Lung (tissue), 12 donors: ENCODE measurements around the gene B3GAT3. TPM values are rescaled to one million over a fixed set of nuclear protein-coding genes. Genes with fewer than 3 reads are reported as not detected.
"Not testable (repeated sequence)": the region's sequence is repeated elsewhere in the genome, so short reads cannot be mapped to it uniquely, and the experiment has no call there.

Experiments
- ATAC-seq: fragments of 200-7000 bp; cut with Tn5 transposase; one replicate; pipeline ENCODE4 v1.9.1; 2020; ENCODE audit warnings: moderate number of reproducible peaks; ENCODE audit not compliant: insufficient read depth, low FRiP score
- DNase-seq, 3 donors: peaks; one replicate each; pipeline ENCODE4 v3.0.0-alpha.2; 2013 to 2017
- H3K27ac ChIP-seq, 2 donors: one replicate each; pipeline ENCODE4 v1.5.1; 2013; ENCODE audit warnings: mild to moderate bottlenecking in 2 of 2, moderate library complexity in 2 of 2, control low read depth in 1 of 2, inconsistent platforms in 1 of 2, low read depth in 1 of 2, low read length in 1 of 2
- H3K27me3 ChIP-seq, 3 donors: one replicate each; pipeline ENCODE4 v1.5.1; 2013; ENCODE audit warnings: low read length in 2 of 3; ENCODE audit not compliant: control insufficient read depth in 3 of 3, insufficient read depth in 3 of 3
- H3K36me3 ChIP-seq, 4 donors: one replicate each; pipeline ENCODE4 v1.5.1; 2013; ENCODE audit warnings: low read length in 4 of 4, mild to moderate bottlenecking in 1 of 4, moderate library complexity in 1 of 4; ENCODE audit not compliant: control insufficient read depth in 4 of 4, insufficient read depth in 4 of 4
- H3K4me1 ChIP-seq, 5 donors: one replicate each; pipeline ENCODE4 v1.5.1; 2013; ENCODE audit warnings: low read length in 5 of 5, mild to moderate bottlenecking in 2 of 5, moderate library complexity in 1 of 5; ENCODE audit not compliant: control insufficient read depth in 5 of 5, insufficient read depth in 5 of 5
- H3K4me3 ChIP-seq: one replicate; pipeline ENCODE4 v1.5.1; 2013; ENCODE audit warnings: mild to moderate bottlenecking, control low read depth, moderate library complexity
- H3K9ac ChIP-seq, 2 donors: one replicate each; pipeline ENCODE4 v1.5.1; 2013; ENCODE audit warnings: low read length in 2 of 2, control low read depth in 1 of 2; ENCODE audit not compliant: insufficient read depth in 1 of 2
- H3K9me3 ChIP-seq, 4 donors: one replicate each; pipeline ENCODE4 v1.5.1; 2013; ENCODE audit warnings: low read length in 3 of 4, mild to moderate bottlenecking in 1 of 4, moderate library complexity in 1 of 4; ENCODE audit not compliant: control insufficient read depth in 4 of 4, insufficient read depth in 3 of 4
- WGBS, 2 donors: extraction: QIAGEN DNeasy Blood & Tissue Kit; methylation state at CpG; one replicate each; pipeline ENCODE4 v1.1.7; 2013; 5-methylcytosine and 5-hydroxymethylcytosine counted together
- polyA plus RNA-seq, 2 donors: library from polyadenylated mRNA; stranded (reverse); fragments of 200-250 nt; gene quantifications; one replicate each; pipeline ENCODE4 v1.2.1, GENCODE V29; 2013
- total RNA-seq, 2 donors: library from RNA; depleted of rRNA in 1 of 2; stranded (reverse); fragments of >200 nt in 1 of 2; gene quantifications; one replicate each; pipeline ENCODE4 v1.2.1, GENCODE V29; 2014 to 2021
- TF ChIP-seq, protein P1 (sequence below): IDR thresholded peaks from 2 replicates; pipeline ENCODE4 v1.5.1; 2012; ENCODE audit warnings: mild to moderate bottlenecking; ENCODE audit errors: control extremely low read depth, extremely low read depth
- donor health status: control.
- donor health status: control.
- donor health status: Bipolar disorder and iron deficiency.
- donor health status: healthy.
- donor health status: DM: yes; HTN: yes; CAD: no.

B3GAT3 gene
- total and polyA plus RNA-seq, 4 donors = 14.6 to 58.0 (median 49.5) TPM

DNA sequence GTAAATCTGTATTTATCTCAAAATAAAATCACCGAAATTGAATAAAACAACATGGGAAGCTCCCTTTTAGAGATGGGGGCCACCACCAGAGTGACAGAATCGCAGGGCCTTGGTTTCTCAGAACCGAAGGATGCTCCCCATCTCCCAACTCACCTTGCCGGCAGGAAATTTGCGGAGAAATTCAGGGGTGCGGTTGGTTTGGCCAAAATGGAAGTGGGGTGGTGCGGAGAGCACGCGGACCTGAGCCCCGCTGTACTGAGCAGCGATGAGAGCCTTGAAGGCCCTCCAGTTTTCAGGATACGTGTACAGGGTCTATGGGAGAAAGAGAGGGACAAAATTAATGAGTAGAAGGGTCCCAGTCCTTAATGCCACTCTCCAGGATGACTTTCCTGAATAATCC lies 49.4 kb downstream of the B3GAT3 start:
- TF ChIP-seq, protein P1, sequence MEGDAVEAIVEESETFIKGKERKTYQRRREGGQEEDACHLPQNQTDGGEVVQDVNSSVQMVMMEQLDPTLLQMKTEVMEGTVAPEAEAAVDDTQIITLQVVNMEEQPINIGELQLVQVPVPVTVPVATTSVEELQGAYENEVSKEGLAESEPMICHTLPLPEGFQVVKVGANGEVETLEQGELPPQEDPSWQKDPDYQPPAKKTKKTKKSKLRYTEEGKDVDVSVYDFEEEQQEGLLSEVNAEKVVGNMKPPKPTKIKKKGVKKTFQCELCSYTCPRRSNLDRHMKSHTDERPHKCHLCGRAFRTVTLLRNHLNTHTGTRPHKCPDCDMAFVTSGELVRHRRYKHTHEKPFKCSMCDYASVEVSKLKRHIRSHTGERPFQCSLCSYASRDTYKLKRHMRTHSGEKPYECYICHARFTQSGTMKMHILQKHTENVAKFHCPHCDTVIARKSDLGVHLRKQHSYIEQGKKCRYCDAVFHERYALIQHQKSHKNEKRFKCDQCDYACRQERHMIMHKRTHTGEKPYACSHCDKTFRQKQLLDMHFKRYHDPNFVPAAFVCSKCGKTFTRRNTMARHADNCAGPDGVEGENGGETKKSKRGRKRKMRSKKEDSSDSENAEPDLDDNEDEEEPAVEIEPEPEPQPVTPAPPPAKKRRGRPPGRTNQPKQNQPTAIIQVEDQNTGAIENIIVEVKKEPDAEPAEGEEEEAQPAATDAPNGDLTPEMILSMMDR = no peak
- H3K9me3 ChIP-seq = no peaks in the 10 kb centered on the region
- 77 to 86% methylated on average over 12 of the region's 12 CpGs for WGBS, 2 donors
- H3K4me1 ChIP-seq = peaks cover 0 to 24% (median 14%) of the 10 kb centered on the region in 5 donors
- H3K27ac ChIP-seq = no peak overlapping the region
- no peaks in the 10 kb centered on the region for H3K27me3 ChIP-seq
- ATAC-seq (no peak), DNase-seq (no peak)
- H3K36me3 ChIP-seq = peaks cover 3 to 35% (median 29%) of the 10 kb centered on the region in 4 donors
- peak overlapping the region; percentile 55 for H3K4me3 ChIP-seq
- H3K9ac ChIP-seq = peak overlapping the region; percentile 90 to 96

DNA sequence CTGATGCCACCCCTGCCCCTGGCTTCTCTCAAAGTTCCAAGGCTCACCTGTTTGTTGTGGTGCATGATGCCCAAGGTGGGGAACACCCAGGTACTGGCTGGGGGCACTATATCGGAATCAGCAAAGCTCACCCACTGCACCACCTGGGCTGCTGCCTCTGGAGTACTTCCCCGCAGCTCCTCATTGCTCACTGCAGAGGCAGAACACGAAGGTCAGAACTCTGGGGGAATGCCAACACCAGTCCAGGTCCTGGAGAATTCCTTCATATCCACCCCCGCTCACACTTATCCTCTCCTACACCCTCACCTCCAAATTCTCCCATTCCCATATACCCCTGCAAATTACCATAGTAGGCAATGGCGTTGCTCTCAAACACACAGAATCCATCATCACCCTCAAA lies 50.3 kb downstream of the B3GAT3 start:
- WGBS, 2 donors = 93 to 94% methylated on average over 5 of the region's 5 CpGs
- H3K4me1 ChIP-seq = peaks cover 0 to 24% (median 14%) of the 10 kb centered on the region in 5 donors
- not testable (repeated sequence) for H3K27me3 ChIP-seq, H3K9me3 ChIP-seq, H3K27ac ChIP-seq, H3K4me3 ChIP-seq, DNase-seq, ATAC-seq
- peak overlapping the region in 1 of 2 donors; percentile 96 for H3K9ac ChIP-seq
- peaks cover 12 to 39% (median 34%) of the 10 kb centered on the region in 4 donors for H3K36me3 ChIP-seq

DNA sequence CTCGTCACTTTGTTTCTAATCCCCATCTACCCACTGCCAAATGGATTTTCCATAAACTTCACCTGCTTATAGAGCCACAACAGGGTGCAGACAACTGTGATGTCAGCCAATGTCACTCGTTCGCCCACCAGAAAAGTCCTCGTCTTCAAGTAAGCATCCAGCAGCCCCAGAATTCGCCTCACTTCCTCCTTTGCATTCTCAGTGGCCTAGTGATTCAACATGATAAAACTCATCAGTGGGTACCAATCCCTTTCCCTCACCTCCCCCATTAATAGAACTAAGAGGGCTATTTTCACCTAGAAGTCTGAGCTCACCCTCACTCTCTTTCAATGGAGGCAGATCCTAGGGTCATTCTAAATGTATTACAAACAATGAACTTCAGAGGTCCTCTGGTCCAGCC lies 50.9 kb downstream of the B3GAT3 start:
- 82 to 96% methylated on average over 5 of the region's 5 CpGs for WGBS, 2 donors
- H3K9ac ChIP-seq, H3K4me3 ChIP-seq, H3K27me3 ChIP-seq, H3K9me3 ChIP-seq, H3K27ac ChIP-seq, DNase-seq, ATAC-seq: not testable (repeated sequence)
- peaks cover 0 to 22% (median 11%) of the 10 kb centered on the region in 5 donors for H3K4me1 ChIP-seq
- H3K36me3 ChIP-seq = peaks cover 18 to 42% (median 37%) of the 10 kb centered on the region in 4 donors

DNA sequence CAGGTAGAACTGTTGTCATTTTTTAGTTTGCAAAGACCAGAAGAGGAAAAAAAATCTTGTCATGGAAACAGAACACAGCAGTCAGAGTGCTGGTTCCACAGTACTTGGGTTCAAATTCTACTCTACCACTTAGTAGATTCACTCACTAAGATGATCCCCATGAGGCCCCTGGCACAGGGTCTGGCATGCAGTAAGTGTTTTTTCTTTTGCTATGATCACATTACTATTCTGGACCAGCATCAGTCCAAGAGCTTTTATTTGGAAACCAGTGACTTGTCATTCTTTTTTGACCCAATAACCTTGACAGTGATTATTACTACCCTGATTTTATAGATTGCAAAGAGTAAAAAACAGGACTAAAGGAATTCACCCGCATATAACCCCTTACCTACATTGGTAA lies 52.2 kb downstream of the B3GAT3 start:
- no peak for DNase-seq
- 87 to 91% methylated on average over 1 of the region's 1 CpG for WGBS, 2 donors
- no peaks in the 10 kb centered on the region for H3K27me3 ChIP-seq
- no peak overlapping the region for H3K4me3 ChIP-seq
- no peak overlapping the region for H3K27ac ChIP-seq
- no peaks in the 10 kb centered on the region for H3K9me3 ChIP-seq
- ATAC-seq = no peak
- H3K9ac ChIP-seq = no peak overlapping the region
- TF ChIP-seq, protein P1 = no peak
- peaks cover 0 to 14% (median 4%) of the 10 kb centered on the region in 5 donors for H3K4me1 ChIP-seq
- peaks cover 23 to 46% (median 42%) of the 10 kb centered on the region in 4 donors for H3K36me3 ChIP-seq
